Bone marrow (tissue), 2 donors: ENCODE results near the gene HOXB13.

Experiments
- DNase-seq, 2 donors: peaks; one replicate each; lab custom pipeline; 2025; lab: John Stamatoyannopoulos, UW

HOXB13 gene

DNA sequence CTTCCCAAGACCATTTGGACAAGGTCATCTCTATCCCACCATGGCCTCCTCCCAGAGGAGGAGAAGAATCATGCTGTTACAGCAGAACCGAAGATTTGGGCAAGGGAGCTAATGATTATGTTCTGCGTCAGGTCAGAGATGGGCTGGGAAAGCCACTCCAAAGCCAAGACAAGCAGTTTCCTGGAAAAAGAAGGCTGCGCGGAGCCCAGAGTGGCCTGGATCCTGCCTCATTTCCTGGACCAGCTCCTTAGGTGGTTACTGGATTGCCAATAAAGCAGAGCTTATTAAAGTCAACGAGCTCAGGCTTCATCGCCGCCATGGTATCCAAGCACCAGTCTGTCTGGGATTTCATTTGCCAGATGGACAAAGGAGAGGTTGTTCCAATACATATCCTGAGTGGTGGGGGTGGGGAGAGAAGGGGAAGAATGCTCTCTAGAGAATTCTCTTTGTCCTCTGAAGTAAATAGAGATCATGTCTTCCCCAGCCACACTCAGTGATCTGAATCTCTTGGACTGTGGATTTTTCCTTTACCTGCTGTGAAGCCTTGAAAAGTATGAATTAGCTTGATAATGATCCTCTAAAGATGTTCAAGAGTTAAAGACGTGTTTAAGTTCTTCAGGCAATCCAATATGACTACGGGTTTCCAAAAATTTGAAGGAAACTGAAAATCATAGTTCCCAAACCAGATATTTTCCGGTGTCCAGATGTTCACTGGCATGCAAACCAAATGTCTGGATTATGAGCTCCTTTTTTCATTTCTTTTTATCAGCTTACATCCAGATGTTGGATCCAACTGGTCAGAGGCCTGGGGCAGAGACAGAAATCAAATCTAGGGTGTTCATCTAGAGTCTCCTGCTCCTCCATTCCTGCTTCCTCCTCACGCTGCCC is 23.9 kb downstream of the HOXB13 start:
- no peak for DNase-seq

DNA sequence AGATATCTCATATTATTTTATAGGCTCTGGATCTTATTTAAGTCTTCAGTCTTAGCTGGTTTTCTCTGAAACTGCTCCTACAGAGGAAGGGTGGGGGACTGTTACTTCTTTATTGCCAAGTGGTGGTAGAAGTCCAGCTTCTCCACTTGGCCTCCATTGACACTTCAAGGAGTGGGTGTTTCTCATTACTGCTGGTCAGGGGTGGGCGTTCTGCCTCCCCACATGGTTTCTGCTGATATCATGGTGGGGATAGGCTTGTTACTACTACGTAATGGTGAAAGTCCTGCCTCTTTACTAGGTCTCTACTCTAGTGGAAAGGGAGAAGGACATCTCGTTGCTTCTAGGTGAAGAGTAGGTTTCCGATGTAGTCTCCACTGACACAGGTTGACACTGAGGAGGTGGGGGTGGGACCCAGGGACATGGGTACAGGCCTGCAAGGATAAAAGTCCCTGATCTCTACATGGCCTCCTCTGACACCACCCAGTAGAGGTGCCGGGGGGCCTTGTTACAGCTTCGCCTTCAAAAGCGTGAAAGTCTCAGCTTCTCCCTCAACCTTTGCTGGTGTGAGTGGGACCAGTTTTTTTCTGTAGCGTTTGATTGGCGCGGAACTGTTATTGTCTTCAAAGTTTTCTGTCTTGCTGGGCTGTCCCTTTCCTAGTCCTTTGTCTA is 26.6 kb downstream of the HOXB13 start:
- DNase-seq: no peak

- DNase-seq: no peak
Measured at GRCh38 chr17:48693178-48693577, 35.4 kb downstream of the HOXB13 start.

GRCh38 chr17:48692049-48692448 is 36.5 kb downstream of the HOXB13 start:
- DNase-seq: no peak

DNA sequence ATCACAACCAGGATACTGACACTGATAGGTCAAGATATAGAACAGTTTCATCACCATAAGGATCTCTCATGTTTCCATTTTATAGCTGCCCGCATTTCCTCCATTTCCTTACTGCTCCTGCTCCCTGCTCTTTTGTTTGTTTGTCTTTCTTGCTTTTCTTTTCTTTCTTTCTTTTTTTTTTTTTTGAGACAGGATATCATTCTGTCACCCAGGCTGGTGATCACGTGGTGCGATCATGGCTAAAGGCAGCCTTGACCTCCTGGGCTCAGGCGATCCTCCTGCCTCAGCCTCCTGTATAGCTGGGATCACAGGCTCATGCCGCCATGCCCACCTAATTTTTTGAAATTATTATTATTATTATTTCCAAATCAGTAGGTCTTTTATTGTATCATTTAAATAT is 37.9 kb downstream of the HOXB13 start:
- no peak for DNase-seq

DNA sequence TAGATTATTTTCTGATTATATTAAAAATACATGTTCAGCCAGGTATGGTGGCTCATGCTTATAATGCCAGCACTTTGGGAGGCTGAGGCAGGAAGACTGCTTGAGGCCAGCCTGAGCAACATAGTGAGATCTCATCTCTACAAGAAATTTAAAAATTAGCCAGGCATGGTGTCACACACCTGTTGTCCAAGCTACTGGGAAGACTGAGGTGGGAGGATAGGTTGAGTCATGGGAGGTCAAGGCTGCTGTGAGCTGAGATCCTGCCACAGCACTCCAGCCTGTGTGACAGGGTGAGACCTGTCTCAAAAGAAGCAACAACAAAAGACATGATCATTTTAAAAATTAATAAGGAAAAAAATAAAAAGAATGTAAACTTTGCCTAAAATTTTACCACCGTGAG is 46.9 kb downstream of the HOXB13 start:
- no peak for DNase-seq

- DNase-seq: no peak
Measured at GRCh38 chr17:48679385-48680096, 49.0 kb downstream of the HOXB13 start.

DNA sequence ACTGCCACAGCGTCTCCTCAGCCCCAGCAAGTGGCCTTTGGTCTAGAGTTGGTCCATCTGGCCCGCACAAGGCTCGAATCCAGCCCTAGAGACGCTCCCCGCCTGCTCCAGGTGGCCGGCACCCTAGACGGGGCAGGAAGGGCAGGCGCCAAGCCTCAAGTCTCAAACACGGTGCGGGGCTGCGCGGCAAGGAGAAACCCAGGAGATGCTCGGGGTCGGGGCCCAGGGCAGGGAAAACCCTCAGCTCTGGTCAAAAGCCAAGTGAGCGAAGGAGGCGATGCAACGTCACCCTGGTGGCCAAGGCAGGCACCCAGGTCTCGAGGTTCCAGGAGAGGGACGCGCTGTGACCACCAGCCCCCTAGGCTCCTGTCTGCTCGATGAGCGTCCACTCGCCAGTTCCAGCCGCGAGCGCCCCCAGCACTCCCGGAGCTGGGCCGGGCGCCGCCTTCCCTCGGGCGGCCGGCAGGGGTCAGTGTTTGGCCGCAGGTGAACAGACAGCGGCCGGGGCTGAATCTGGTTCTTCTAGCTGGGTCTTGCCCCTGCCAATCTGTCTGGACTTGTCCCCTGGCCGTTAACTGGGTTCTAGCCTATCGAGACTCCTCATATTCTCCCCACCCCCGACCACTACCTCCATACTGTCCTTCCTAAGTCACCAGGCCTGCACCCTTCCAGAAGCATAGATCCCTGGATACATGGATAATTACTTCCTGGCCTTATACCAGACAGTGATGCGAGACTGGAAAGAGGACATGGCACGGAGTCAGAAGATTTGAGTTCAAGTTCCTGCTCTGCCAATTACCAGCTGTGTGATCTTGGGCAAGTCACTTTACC is 50.2 kb downstream of the HOXB13 start:
- peak; percentile 14 to 30 for DNase-seq

GRCh38 chr17:48676963-48677558 is 51.5 kb downstream of the HOXB13 start:
- no peak for DNase-seq
